Hematopoietic multipotent progenitor cell treated with erythropoietin and hydrocortisone succinate and interleukin-3 and kit ligand, for 17 days (in vitro differentiated cells): Measurements from ENCODE around the gene ZNF460.
"Not testable (repeated sequence)": the region's sequence is repeated elsewhere in the genome, so short reads cannot be mapped to it uniquely, and the experiment has no call there.

Experiments
- DNase-seq: peaks from one replicate; pipeline ENCODE4 v3.0.0-alpha.2; 2015; ENCODE audit warnings: low spot score

The ZNF460 gene

DNA sequence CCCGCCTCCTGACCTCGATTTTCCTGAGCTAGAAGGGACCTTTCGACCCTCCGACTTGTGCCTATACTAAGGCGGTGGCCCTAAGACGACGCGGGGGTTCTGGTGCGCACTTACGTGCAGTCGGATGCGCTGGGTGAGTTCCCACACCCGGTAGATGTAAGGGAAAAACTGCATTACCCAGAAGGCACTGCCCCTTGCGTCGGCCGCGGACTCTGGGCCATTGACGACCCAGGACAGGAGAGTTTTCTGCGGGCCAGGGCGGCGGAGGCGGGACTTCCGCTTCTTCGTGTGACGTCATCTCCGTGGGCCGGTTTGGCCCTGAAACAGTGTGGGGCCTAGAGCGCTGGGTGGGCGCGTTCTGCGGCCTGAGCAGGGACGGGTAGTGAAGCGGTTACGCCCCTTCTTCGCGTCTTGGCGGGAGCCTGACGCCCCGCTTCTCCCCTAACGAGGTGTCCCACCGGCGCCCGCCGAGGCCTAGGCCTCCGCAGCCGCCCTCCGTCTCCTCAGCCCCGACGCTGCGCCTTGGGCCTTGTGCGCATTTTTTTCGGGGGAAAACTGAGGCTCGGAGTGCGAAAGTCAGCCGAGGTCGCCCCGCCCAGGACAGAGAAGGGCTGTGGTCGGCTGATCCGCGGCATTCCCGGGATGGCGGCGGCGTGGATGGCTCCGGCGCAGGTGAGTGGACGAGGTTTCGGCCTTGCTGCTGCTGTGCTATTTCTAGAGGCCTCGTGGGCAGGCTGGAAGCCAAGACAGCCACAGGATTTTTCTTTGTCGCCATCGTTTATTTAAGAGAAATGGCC is at the start of gene ZNF460:
TSS of gene ZNF460 (plus strand) at position 321 of the 797 bp plus-strand sequence. CDS start at position 643, 322 bp downstream.
- DNase-seq, result peak; percentile 97

DNA sequence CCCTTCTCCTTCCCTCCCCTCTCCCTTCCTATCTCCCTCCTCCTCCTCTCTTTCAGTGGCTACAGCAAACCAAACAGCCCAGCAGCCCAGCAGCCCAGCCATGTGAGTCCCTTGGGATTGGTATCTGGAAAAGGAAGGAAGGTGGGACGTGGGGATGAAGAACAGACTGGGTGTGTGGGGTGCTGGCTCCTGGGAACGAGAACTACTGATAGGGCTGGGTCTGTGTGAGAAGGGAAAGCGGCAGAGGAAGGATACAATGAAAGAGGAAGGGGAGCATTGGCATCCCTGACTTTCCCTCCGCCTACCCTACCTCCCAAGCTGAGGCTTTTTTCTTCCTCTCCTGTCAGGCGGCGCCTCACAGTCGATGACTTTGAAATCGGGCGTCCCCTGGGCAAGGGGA is 48.6 kb upstream of the ZNF460 start:
- no peak for DNase-seq

DNA sequence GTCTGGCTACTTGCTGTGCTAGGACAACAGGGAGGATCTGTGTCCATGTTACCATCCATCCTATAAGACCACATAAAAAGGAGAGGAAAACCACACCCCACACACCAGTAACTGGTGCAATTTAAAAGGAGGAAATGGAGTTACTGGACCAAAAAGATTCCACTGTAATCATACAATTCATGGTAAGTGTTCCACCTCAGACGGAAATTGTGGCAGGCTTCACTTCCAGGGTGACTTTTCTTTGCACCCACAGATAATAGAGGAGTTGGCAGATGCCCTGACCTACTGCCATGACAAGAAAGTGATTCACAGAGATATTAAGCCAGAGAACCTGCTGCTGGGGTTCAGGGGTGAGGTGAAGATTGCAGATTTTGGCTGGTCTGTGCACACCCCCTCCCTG is 47.1 kb upstream of the ZNF460 start:
- DNase-seq, result no peak

GRCh38 chr19:57239982-57240310 is 40.3 kb upstream of the ZNF460 start:
- no peak for DNase-seq

GRCh38 chr19:57240311-57241090 is 39.8 kb upstream of the ZNF460 start, which contains the start of gene ZNF805:
Gene ZNF805, plus strand, starts transcription at chr19:57240632. Its CDS starts 260 bp downstream, at chr19:57240892.
- DNase-seq, result peak; percentile 94

DNA sequence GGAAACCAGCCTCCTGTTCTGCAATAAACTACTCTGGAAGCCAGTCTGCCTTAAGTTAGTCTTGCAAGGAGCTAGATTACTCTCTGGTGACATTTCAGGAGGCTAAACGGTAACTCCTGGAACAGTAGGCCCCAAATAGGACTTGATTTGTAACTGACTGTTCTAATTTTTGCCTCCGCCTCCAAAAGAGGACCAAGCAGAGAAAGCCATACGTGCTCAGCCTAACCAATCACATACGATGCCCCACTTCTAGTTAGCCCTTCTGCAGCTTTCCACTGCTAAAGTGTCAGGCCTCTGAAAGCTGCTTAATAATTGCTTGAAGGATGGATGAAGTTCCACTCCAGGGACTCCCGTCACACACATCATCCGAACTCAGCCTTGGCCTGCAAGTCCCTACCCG is 39.1 kb upstream of the ZNF460 start:
- DNase-seq, result no peak

DNA sequence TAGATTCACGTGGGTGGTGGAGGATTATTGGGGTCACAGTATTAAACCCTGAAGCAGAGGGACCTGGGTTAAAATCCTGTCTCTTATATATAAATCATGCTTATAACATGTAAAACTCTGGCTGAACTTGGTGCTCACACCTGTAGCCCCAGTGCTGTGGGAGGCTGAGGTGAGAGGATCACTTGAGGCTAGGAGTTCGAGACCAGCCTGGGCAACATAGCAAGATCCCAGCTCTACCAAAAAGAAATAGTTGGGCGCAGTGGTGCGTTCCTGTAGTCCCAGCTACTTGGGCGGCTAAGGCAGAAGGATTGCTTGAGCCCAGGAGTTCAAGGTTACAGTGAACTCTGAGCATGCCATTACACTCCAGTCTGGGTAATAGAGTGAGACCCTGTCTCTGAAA is 37.5 kb upstream of the ZNF460 start:
- DNase-seq, result no peak

DNA sequence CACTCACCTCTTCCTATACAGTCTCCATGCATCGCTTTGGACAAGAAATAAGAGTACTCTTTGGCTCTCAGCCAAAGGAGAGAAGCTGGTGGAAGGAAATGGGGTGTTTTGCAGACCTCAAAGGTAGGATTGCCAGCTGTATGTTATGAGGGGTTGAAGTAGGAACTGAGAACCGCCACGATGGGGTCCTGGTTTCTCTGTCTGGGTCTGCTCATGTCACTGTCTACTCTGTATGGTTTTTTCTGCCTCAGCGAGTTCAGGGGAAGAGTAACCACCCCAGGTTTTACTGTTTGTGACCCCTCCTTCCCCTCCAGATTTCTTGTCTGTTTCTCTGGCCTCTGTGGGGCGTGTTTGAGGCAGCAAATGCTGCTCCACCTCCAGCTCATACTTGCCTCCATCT is 35.8 kb upstream of the ZNF460 start:
- no peak for DNase-seq

GRCh38 chr19:57245066-57245465 is 35.2 kb upstream of the ZNF460 start:
- no peak for DNase-seq

DNA sequence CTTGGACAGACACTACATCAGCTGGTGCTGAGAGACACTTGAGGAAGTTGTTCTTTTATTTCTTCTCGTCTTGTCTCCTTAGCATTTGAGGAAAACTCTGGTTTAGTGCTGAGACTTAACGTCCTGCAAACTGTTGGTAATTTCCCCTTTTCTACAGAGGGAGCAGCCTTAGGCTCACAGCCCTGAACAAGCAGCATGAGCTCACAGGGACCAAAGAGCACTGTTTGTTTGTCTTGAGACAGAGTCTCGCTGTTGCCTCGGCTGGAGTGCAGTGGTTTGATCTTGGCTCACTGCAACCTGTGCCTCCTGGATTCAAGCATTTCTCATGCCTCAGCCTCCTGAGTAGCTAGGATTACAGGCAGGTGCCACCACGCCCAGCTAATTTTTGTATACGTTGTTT is 34.3 kb upstream of the ZNF460 start:
- DNase-seq, result no peak

DNA sequence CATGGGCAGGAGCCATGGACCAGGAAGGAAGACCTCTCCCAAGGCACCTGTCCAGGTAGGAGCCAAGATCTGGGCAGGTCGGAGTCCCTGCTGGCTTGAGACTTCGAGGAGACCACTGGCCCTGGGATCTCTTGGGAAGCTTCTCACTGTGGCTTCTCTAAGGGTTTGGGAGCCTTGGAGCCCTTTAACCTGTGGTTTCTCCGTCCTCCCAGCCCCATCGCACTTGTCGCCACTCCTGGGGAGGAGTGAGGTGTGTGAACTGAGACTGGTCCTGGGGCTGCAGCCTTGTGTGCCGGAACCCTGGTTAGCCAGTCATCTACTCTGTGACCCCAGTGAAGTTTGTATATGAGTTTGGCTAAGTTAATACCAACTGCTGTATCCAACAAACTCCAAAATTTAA is 31.6 kb upstream of the ZNF460 start:
- no peak for DNase-seq

DNA sequence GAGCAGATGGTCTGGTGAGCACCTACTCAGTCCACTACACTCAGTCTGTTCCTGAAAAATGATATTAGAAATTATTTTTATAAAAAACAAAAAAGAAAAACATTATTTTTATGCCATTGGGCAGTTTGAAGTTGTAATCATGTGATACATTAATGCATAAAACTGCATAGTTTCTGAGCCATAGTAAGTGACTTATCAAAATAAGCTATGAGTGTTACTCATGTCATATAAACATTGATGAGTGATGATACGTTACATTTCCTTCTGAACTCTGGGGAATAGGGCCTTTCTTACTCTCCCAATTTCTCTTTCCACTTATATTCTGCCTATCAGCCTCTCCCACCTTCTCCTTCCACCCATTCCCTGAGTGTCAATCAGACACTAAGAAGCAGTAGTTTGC is 31.0 kb upstream of the ZNF460 start:
- no peak for DNase-seq

DNA sequence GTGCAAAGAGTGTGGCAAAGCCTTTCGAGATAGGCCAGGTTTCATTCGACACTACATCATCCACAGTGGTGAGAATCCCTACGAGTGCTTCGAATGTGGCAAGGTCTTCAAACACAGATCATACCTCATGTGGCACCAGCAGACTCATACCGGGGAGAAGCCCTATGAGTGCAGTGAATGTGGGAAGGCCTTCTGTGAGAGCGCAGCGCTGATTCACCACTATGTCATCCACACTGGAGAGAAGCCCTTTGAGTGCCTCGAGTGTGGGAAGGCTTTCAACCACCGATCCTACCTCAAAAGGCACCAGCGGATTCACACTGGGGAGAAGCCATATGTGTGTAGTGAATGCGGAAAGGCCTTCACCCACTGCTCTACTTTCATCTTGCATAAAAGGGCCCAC is 26.5 kb upstream of the ZNF460 start:
- not testable (repeated sequence) for DNase-seq

- no peak for DNase-seq
These were observed 18.2 kb upstream of the ZNF460 start for GRCh38 chr19:57262044-57262443.

DNA sequence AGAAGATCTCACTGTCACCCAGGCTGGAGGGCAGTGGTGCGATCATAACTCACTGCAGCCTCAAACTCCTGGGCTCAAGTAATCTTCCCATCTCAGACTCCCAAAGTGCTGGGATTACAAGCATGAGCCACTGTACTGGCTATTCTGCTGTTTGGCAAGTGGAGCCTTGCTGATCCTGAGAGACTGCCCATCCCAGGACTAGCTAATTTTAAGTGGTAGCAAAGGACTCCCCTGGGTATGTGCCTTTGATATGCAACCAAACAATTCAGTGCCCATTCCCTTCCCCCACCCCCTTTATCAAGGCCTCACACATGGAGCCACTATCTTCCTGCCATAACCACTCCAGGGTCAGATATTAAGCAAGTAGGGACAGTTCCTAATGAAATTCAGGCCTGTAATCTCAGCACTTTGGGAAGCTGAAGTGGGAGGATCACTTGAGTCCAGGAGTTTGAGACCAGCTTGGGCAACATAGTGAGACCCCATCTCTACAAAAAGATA is 17.0 kb upstream of the ZNF460 start:
- DNase-seq, result peak; percentile 19

DNA sequence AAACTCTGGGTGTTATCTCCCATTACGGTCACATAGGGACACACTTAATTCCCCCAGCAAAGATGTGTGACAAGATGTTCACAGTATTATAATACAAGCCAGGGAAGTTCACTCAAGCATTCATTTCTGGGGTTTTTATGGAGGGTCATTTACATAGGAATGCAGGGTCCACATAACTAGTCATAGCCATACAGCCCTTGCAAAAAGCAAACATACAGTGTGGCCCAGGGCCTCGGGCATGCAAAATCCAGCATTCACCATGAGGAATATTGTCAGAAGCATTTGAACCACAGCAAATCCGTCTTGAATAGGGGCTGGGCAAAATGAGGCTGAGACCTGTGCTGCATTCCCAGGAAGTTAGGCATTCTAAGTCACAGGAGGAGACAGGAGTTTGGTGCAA is 13.0 kb upstream of the ZNF460 start:
- no peak for DNase-seq

GRCh38 chr19:57269515-57270250 is 10.6 kb upstream of the ZNF460 start:
- no peak for DNase-seq

DNA sequence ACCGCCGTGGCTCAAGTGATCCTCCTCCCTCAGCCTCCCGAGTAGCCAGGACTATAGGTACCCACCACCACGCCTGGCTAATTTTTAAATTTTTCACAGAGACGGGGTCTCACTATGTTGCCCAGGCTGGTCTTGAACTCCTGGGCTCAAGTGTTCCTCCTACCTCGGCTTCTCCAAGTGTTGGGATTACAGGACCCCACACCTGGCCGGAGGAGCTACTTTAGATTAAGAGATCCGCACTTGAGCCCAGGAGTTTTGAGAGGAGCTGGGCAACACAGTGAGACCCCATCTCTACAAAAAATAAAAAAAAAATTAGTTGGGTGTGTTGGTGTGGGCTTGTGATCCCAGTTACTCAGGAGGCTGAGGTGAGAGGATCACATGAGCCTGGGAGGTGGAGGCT is 9.0 kb upstream of the ZNF460 start:
- no peak for DNase-seq

DNA sequence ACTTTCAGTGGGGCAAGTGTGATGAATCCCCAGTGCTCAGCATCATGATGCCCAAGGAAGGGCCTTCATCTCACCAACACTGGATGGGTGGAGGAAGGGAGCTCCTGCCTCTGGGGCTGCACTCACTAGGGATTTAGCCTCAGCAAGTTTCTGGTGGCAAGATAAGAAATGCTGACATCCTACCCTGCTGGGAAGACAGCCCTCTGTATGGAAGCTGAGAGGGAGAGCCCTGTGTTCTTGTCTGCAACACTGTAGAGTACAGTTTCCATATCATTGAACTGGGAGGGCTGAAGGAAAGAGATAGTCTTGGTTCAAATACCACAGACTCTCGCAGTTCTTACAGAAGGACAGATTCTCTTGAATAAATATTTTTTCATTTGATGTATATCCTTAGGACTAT is 7.3 kb upstream of the ZNF460 start:
- no peak for DNase-seq

- no peak for DNase-seq
These were observed 3.9 kb upstream of the ZNF460 start for GRCh38 chr19:57276430-57276829.

- not testable (repeated sequence) for DNase-seq
These were observed 1.8 kb upstream of the ZNF460 start for GRCh38 chr19:57278481-57278880.

- peak; percentile 88 for DNase-seq
These were observed 694 bp upstream of the ZNF460 start for GRCh38 chr19:57279418-57280164.
